Measurements from ENCODE around the gene CALML6. TPM values are rescaled to one million over a fixed set of nuclear protein-coding genes. Genes with fewer than 3 reads are reported as not detected.

CALML6 gene
- total RNA-seq, 4 donors from 2014 or later, result not detected

GRCh38 chr1:1874901-1875300, 40.2 kb upstream of the CALML6 start:
- Histone ChIP-seq H3K9me3 (no peaks in the 10 kb centered on the region), H3K27ac (no peak overlapping the region), H3K36me3 (peaks cover 0 to 10% (median 0%) of the 10 kb centered on the region in 3 donors), H3K4me1 (peaks cover 11 to 84% (median 16%) of the 10 kb centered on the region in 4 donors), H3K27me3 (no peaks in the 10 kb centered on the region), H3K4me3 (no peak overlapping the region)
- TF ChIP-seq POLR2A (IDR thresholded peaks at IDR 0.05) (no peak), CTCF (IDR thresholded peaks at IDR 0.05) (no peak)
- no peak for DNase-seq

DNA sequence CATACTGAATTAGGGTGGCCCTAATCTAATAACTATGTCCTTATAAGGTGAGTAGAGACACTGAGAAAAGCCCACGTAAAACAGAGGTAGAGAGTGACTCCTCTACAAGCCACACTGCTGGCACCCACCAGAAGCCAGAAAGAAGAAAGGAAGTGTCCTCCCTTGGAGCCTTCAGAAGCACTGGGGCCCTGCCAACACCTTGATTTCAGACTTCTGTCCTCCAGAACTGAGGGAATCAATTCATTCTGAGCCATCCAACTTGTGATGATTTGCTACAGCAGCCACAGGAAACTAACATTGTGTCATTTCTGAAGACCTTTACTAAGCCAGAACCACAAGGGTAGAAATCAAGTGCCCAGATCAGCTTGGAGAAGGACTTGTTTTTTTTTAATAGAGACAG, 39.1 kb upstream of the CALML6 start:
- Histone ChIP-seq H3K4me3 (no peak overlapping the region), H3K27ac (no peak overlapping the region), H3K36me3 (peaks cover 0 to 10% (median 0%) of the 10 kb centered on the region in 3 donors), H3K27me3 (no peaks in the 10 kb centered on the region), H3K4me1 (peaks cover 13 to 90% (median 19%) of the 10 kb centered on the region in 4 donors), H3K9me3 (no peaks in the 10 kb centered on the region)
- TF ChIP-seq CTCF (IDR thresholded peaks at IDR 0.05), result no peak
- no peak for TF ChIP-seq POLR2A (IDR thresholded peaks at IDR 0.05)
- DNase-seq, result no peak

DNA sequence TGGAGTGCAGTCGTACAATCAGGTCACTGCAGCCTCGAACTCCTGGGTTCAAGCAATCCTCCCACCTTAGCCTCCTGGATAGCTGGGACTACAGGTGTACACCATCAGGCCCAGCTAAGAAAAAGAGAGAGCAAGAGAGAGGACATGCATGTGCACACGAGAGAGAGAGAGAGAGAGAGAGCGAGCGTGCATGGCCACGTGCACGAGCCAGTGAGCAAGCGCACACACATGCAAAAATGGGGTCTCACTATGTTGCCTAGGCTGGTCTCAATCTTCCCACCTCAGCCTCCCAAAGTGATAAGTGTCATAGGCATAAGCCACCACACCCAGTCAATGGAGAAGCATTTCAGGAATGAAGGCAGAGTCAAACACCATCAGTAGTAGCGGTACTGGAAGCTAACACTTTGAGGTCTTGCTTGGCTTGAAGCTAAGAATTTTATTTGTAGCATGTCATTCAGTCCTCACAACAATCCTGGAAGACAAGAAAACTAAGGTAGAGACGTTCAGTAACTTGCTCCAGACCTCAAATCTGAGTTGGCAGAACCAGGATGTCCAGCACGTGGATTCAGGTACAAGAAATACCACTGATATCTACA, 38.6 kb upstream of the CALML6 start:
- Histone ChIP-seq H3K4me3 (no peak overlapping the region), H3K36me3 (peaks cover 0 to 10% (median 0%) of the 10 kb centered on the region in 3 donors), H3K9me3 (no peaks in the 10 kb centered on the region), H3K4me1 (peaks cover 13 to 90% (median 21%) of the 10 kb centered on the region in 4 donors), H3K27ac (no peak overlapping the region), H3K27me3 (no peaks in the 10 kb centered on the region)
- DNase-seq, result no peak
- TF ChIP-seq POLR2A (IDR thresholded peaks at IDR 0.05) (no peak), CTCF (IDR thresholded peaks at IDR 0.05) (no peak)

GRCh38 chr1:1877865-1878436, 37.1 kb upstream of the CALML6 start:
- H3K4me1 ChIP-seq, result peaks cover 6 to 90% (median 17%) of the 10 kb centered on the region in 4 donors
- TF ChIP-seq POLR2A (IDR thresholded peaks at IDR 0.05), result no peak

DNA sequence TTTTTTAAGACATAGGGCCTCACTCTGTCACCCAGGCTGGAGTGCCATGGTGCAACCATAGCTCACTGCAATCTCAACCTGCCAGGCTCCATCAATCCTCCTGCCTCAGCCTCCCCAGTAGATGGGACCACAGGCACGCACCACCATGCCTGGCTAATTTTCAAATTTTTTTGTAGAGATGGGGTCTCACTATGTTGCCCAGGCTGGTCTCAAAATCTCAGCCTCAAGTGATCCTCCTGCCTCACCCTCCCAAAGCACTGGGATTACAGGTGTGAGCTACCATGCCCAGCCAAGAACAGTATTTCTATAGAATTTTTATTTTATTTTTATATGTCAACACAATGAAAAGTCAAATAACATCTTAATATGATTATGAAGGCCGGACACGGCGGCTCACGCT, 35.1 kb upstream of the CALML6 start:
- no peak for DNase-seq
- no peaks in the 10 kb centered on the region for H3K9me3 ChIP-seq
- TF ChIP-seq CTCF (IDR thresholded peaks at IDR 0.05), result no peak
- TF ChIP-seq POLR2A (IDR thresholded peaks at IDR 0.05), result no peak

More at GRCh38 chr1:1877865-1878436, 37.1 kb upstream of the CALML6 start:
- no peak for DNase-seq
- H3K27me3 ChIP-seq, result no peaks in the 10 kb centered on the region
- H3K9me3 ChIP-seq, result no peaks in the 10 kb centered on the region
- no peak overlapping the region for H3K27ac ChIP-seq
- H3K4me3 ChIP-seq, result no peak overlapping the region
- H3K36me3 ChIP-seq, result peaks cover 0 to 10% (median 0%) of the 10 kb centered on the region in 3 donors

GRCh38 chr1:1880617-1881312, 34.3 kb upstream of the CALML6 start:
- DNase-seq, result no peak
- Histone ChIP-seq H3K27me3 (no peaks in the 10 kb centered on the region), H3K9me3 (no peaks in the 10 kb centered on the region), H3K4me1 (peaks cover 0 to 82% (median 17%) of the 10 kb centered on the region in 4 donors), H3K36me3 (peaks cover 0 to 10% (median 0%) of the 10 kb centered on the region in 3 donors), H3K27ac (peak overlapping the region in 3 of 4 donors; percentile 33 to 79 (median 72)), H3K4me3 (peak overlapping the region in 1 of 4 donors; percentile 26)
- no peak for TF ChIP-seq POLR2A (IDR thresholded peaks at IDR 0.05)
- no peak for TF ChIP-seq CTCF (IDR thresholded peaks at IDR 0.05)

More for the DNA sequence above, 35.1 kb upstream of the CALML6 start:
- Histone ChIP-seq H3K27ac (no peak overlapping the region), H3K36me3 (peaks cover 0 to 10% (median 0%) of the 10 kb centered on the region in 3 donors), H3K4me3 (no peak overlapping the region), H3K27me3 (no peaks in the 10 kb centered on the region), H3K4me1 (peaks cover 0 to 90% (median 17%) of the 10 kb centered on the region in 4 donors)

All from Peyer's patch (tissue), 4 donors.